Neural crest cell (in vitro differentiated cells): ENCODE data around the gene CCNJ. TPM values are rescaled to one million over a fixed set of nuclear protein-coding genes. Genes with fewer than 3 reads are reported as not detected.

ENCODE experiments used
- DNase-seq: peaks from one replicate; pipeline ENCODE4 v3.0.0; 2021; ENCODE audit warnings: low read depth, mixed read lengths, low spot score
- H3K27ac Mint-ChIP-seq: one replicate; pipeline ENCODE4 v1.8.0; 2021; ENCODE audit warnings: mild to moderate bottlenecking, mixed read lengths; ENCODE audit not compliant: unreplicated experiment
- H3K27me3 Mint-ChIP-seq: 2 replicates; pipeline ENCODE4 v1.8.0; 2021; ENCODE audit warnings: low read depth, mild to moderate bottlenecking, mixed read lengths
- H3K36me3 Mint-ChIP-seq: 2 replicates; pipeline ENCODE4 v1.8.0; 2021; ENCODE audit warnings: low read depth, mild to moderate bottlenecking, mixed read lengths
- H3K4me1 Mint-ChIP-seq: 2 replicates; pipeline ENCODE4 v1.8.0; 2021; ENCODE audit warnings: mixed read lengths
- H3K4me3 Mint-ChIP-seq: one replicate; pipeline ENCODE4 v1.8.0; 2021; ENCODE audit warnings: mild to moderate bottlenecking, mixed read lengths
- H3K9me3 Mint-ChIP-seq: 2 replicates; pipeline ENCODE4 v1.8.0; 2021; ENCODE audit warnings: mixed read lengths
- CTCF ChIP-seq: fragments of 200-600 bp; sonication (generic); conservative IDR thresholded peaks from 2 replicates; pipeline ENCODE4 v1.5.0; 2021; ENCODE audit warnings: antibody characterized with exemption, mild to moderate bottlenecking
- microRNA-seq: library from miRNA; unstranded; fragments of <30 nt; microRNA quantifications from one replicate; pipeline ENCODE4, GENCODE V29; 2020
- total RNA-seq: library from RNA; stranded (reverse); gene quantifications from 2 replicates; pipeline ENCODE4 v1.2.1, GENCODE V29; 2021

The CCNJ gene
- total RNA-seq, 1 donor from 2014 or later = 61.3 TPM

- H3K36me3 Mint-ChIP-seq = no peaks in the 10 kb centered on the region
- H3K4me3 Mint-ChIP-seq = no peak overlapping the region
- peaks cover 2% of the 10 kb centered on the region for H3K9me3 Mint-ChIP-seq
- no peak overlapping the region for H3K27ac Mint-ChIP-seq
- TF ChIP-seq CTCF = no peak
- peaks cover 5% of the 10 kb centered on the region for H3K27me3 Mint-ChIP-seq
- no peaks in the 10 kb centered on the region for H3K4me1 Mint-ChIP-seq
- DNase-seq = no peak
Measured at GRCh38 chr10:96092999-96093767, 49.8 kb downstream of the CCNJ start.

GRCh38 chr10:96093948-96094347 lies 50.6 kb downstream of the CCNJ start:
- peaks cover 5% of the 10 kb centered on the region for H3K27me3 Mint-ChIP-seq
- DNase-seq = no peak
- H3K36me3 Mint-ChIP-seq = no peaks in the 10 kb centered on the region
- no peak overlapping the region for H3K4me3 Mint-ChIP-seq
- H3K4me1 Mint-ChIP-seq = no peaks in the 10 kb centered on the region
- peaks cover 2% of the 10 kb centered on the region for H3K9me3 Mint-ChIP-seq
- no peak for TF ChIP-seq CTCF
- H3K27ac Mint-ChIP-seq = no peak overlapping the region

GRCh38 chr10:96096958-96097357 lies 53.6 kb downstream of the CCNJ start:
- Mint-ChIP-seq H3K4me3 (no peak overlapping the region), H3K27me3 (peaks cover 5% of the 10 kb centered on the region), H3K9me3 (peaks cover 2% of the 10 kb centered on the region), H3K4me1 (no peaks in the 10 kb centered on the region), H3K36me3 (no peaks in the 10 kb centered on the region), H3K27ac (no peak overlapping the region)
- DNase-seq = no peak
- no peak for TF ChIP-seq CTCF

- Mint-ChIP-seq H3K27ac (no peak overlapping the region), H3K27me3 (peaks cover 3% of the 10 kb centered on the region), H3K4me1 (no peaks in the 10 kb centered on the region), H3K36me3 (no peaks in the 10 kb centered on the region), H3K4me3 (no peak overlapping the region), H3K9me3 (peaks cover 2% of the 10 kb centered on the region)
- DNase-seq = no peak
- no peak for TF ChIP-seq CTCF
Measured at GRCh38 chr10:96097865-96098264, 54.5 kb downstream of the CCNJ start.

- TF ChIP-seq CTCF = no peak
- Mint-ChIP-seq H3K4me1 (no peaks in the 10 kb centered on the region), H3K27ac (no peak overlapping the region), H3K27me3 (peaks cover 4% of the 10 kb centered on the region), H3K36me3 (no peaks in the 10 kb centered on the region), H3K4me3 (no peak overlapping the region), H3K9me3 (peaks cover 6% of the 10 kb centered on the region)
- DNase-seq = no peak
Measured at GRCh38 chr10:96107623-96108038, 64.2 kb downstream of the CCNJ start.

Small RNAs within 50 kb of the gene (microRNA-seq; reads per million reads assigned to microRNA genes)
- not detected for gene MIR3157

Other genes with a start within 250 kb of the CCNJ start
- gene CC2D2B, start 135.6 kb upstream of the CCNJ start, total RNA-seq = 0.47 and 1.0 TPM in 2 replicates
- 30.5 and 31.2 TPM in 2 replicates for gene ZNF518A, start 86.7 kb downstream of the CCNJ start, total RNA-seq
- not detected in 2 replicates for gene BLNK, start 228.0 kb downstream of the CCNJ start, total RNA-seq